ENCODE data around the gene HOOK2.
A peak's percentile ranks its signal among the peaks of the same experiment; 100 is the strongest.

- TF ChIP-seq MAX (IDR thresholded peaks at IDR 0.05) (peak; percentile 92), CTCF (IDR thresholded peaks at IDR 0.05; ENCODE audit: control extremely low read depth in 1 of 3, insufficient read depth in 1 of 3, low read depth in 1 of 3, low read length in 3 of 3) (peak in 1 of 3 experiments; percentile 7; a peak in 1 of 4 replicates), POLR2A (IDR thresholded peaks at IDR 0.05; ENCODE audit: control extremely low read depth in 1 of 2, low read depth in 2 of 2, low read length in 2 of 2) (no peak; a peak in 1 of 3 replicates), HDAC6 (IDR thresholded peaks at IDR 0.05; ENCODE audit: low read depth, low read length) (no peak), RAD21 (IDR thresholded peaks at IDR 0.05 in 1 of 2, conservative IDR thresholded peaks at IDR 0.05 in 1 of 2; ENCODE audit: low read depth in 2 of 2, low read length in 2 of 2) (no peak), USF2 (IDR thresholded peaks at IDR 0.05; ENCODE audit: low read length) (peak; percentile 65), FOSL1 (IDR thresholded peaks at IDR 0.05; ENCODE audit: insufficient read depth, low read depth, low read length) (no peak), MAFK (IDR thresholded peaks at IDR 0.05; ENCODE audit: low read depth, low read length) (no peak), POLR2AphosphoS5 (IDR thresholded peaks at IDR 0.05; ENCODE audit: low read depth, low read length) (peak; percentile 89; the same call in 1 of the 2 replicates), E2F6 (IDR thresholded peaks at IDR 0.05) (peak; percentile 91), SRF (IDR thresholded peaks at IDR 0.05; ENCODE audit: low read depth, low read length) (no peak), TCF12 (IDR thresholded peaks at IDR 0.05; ENCODE audit: low read depth, low read length) (0 out of 2 replicates have a peak, but pooled peaks have one; percentile 51), BCL11A (IDR thresholded peaks at IDR 0.05; ENCODE audit: low read depth in 2 of 2, low read length in 2 of 2) (no peak)
Measured at GRCh38 chr19:12792051-12792852, 16.9 kb upstream of the HOOK2 start.
